HG03039 (cell line): Measurements from ENCODE around the gene COQ8B.

Source experiments
- ATAC-seq: cut with Tn5 transposase; IDR thresholded peaks from one replicate; pipeline ENCODE4 v1.9.1; 2021; ENCODE audit warnings: mild to moderate bottlenecking, moderate library complexity; ENCODE audit not compliant: unreplicated experiment

The COQ8B gene

DNA sequence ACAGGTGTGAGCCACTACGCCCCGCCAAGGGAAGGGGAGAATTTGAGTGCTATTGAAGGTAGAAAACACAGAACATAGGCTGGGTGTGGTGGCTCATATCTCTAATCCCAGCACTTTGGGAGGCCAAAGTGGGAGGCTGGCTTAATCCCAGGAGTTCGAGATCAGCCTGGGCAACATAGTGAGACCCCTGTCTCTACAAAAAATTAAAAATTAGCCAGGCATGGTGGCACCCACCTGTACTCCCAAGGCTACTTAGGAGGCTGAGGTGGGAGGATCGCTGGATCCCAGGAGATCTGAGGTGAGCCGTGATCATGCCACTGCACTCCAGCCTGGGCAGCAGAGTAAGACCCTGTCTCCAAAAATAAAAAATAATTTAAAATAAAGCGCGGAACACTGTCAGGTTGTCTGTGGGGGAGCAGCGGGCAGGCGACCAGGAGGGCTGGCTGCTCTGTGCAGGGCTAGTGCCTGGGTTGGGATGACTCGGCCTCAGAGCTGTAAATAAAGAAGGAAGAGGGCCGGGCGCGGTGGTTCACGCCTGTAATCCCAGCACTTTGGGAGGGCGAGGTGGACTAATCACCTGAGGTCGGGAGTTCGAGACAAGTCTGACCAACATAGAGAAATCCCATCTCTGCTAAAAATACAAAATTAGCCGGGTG, 74.5 kb downstream of the COQ8B start:
- ATAC-seq: no peak
